CD14-positive monocyte (primary cell): Measurements from ENCODE around the gene TRIM9. TPM values are rescaled to one million over a fixed set of nuclear protein-coding genes. Genes with fewer than 3 reads are reported as not detected.

Experiments
- DNase-seq, 3 donors: peaks; one replicate each; pipeline ENCODE4 v3.0.0-alpha.2; 2011 to 2022
- H2AFZ ChIP-seq: 2 replicates; pipeline ENCODE4 v1.6.0; 2012; ENCODE audit warnings: mild to moderate bottlenecking, low read depth, low read length, inconsistent platforms; ENCODE audit not compliant: insufficient read depth, poor library complexity, severe bottlenecking
- H3K27ac ChIP-seq, 2 donors: 1 replicate in 1 of 2; 2 replicates in 1 of 2; pipeline ENCODE4 v1.5.1; 2012 to 2013; ENCODE audit warnings: low read length in 2 of 2, control low read depth in 1 of 2, inconsistent platforms in 1 of 2, low read depth in 1 of 2, mild to moderate bottlenecking in 1 of 2
- H3K27me3 ChIP-seq, 2 donors: one replicate each; pipeline versions ENCODE4 v1.6.0 to v1.6.1; 2011 to 2013; ENCODE audit warnings: low read length in 2 of 2; ENCODE audit not compliant: control insufficient read depth in 2 of 2, insufficient read depth in 2 of 2
- H3K36me3 ChIP-seq, 2 donors: replicated peaks in 1 of 2; 1 replicate in 1 of 2; 2 replicates in 1 of 2; pipeline versions ENCODE4 v1.5.1 to v1.6.1; 2012 to 2013; ENCODE audit warnings: low read length in 2 of 2, control low read depth in 1 of 2, inconsistent platforms in 1 of 2, mild to moderate bottlenecking in 1 of 2; ENCODE audit not compliant: insufficient read depth in 2 of 2, control insufficient read depth in 1 of 2
- H3K4me1 ChIP-seq, 2 donors: 1 replicate in 1 of 2; 2 replicates in 1 of 2; pipeline versions ENCODE4 v1.5.1 to v1.6.1; 2012 to 2013; ENCODE audit warnings: low read length in 2 of 2, control low read depth in 1 of 2, inconsistent platforms in 1 of 2, mild to moderate bottlenecking in 1 of 2, moderate library complexity in 1 of 2; ENCODE audit not compliant: insufficient read depth in 2 of 2, control insufficient read depth in 1 of 2
- H3K4me2 ChIP-seq: replicated peaks from 2 replicates; pipeline ENCODE3; 2012; ENCODE audit warnings: low read length, moderate library complexity, mild to moderate bottlenecking; ENCODE audit not compliant: poor library complexity, severe bottlenecking; ENCODE audit errors: extremely low read depth
- H3K4me3 ChIP-seq, 3 experiments: fragments of 200-600 bp in 1 of 3; sonication (generic) in 1 of 3; replicated peaks in 1 of 3; 1 replicate in 2 of 3; 2 replicates in 1 of 3; pipeline ENCODE4 v1.5.1; 2011 to 2013; ENCODE audit warnings: low read length in 3 of 3, mild to moderate bottlenecking in 3 of 3, control low read depth in 2 of 3, low read depth in 2 of 3, inconsistent platforms in 1 of 3, moderate library complexity in 1 of 3
- H3K79me2 ChIP-seq: 2 replicates; pipeline ENCODE4 v1.6.0; 2012; ENCODE audit warnings: mild to moderate bottlenecking, control low read depth, inconsistent platforms, low read length, moderate library complexity; ENCODE audit not compliant: insufficient read depth
- H3K9ac ChIP-seq: 2 replicates; pipeline ENCODE4 v1.6.0; 2017; ENCODE audit warnings: low read length, mild to moderate bottlenecking; ENCODE audit not compliant: insufficient read depth, poor library complexity, severe bottlenecking
- H3K9me3 ChIP-seq, 2 donors: replicated peaks in 1 of 2; 1 replicate in 1 of 2; 2 replicates in 1 of 2; pipeline versions ENCODE4 v1.5.1 to v1.6.1; 2012 to 2013; ENCODE audit warnings: low read length in 2 of 2, control low read depth in 1 of 2; ENCODE audit not compliant: control insufficient read depth in 1 of 2, insufficient read depth in 1 of 2
- H4K20me1 ChIP-seq: 2 replicates; pipeline ENCODE4 v1.6.0; 2012; ENCODE audit warnings: mild to moderate bottlenecking, low read length, control low read depth, moderate library complexity; ENCODE audit not compliant: insufficient read depth
- H3K27ac Mint-ChIP-seq, 7 donors: one replicate each; pipeline ENCODE4 v1.8.0; 2020; ENCODE audit warnings: mild to moderate bottlenecking in 7 of 7, mixed read lengths in 7 of 7, moderate library complexity in 6 of 7, inconsistent platforms in 2 of 7
- H3K27me3 Mint-ChIP-seq, 3 donors: one replicate each; pipeline ENCODE4 v1.8.0; 2021 to 2022; ENCODE audit warnings: low read depth in 3 of 3, mild to moderate bottlenecking in 3 of 3, mixed read lengths in 3 of 3, moderate library complexity in 3 of 3, inconsistent platforms in 1 of 3
- H3K36me3 Mint-ChIP-seq, 2 donors: one replicate each; pipeline ENCODE4 v1.8.0; 2020; ENCODE audit warnings: mixed read lengths in 2 of 2, inconsistent platforms in 1 of 2, mild to moderate bottlenecking in 1 of 2
- H3K4me1 Mint-ChIP-seq: one replicate; pipeline ENCODE4 v1.8.0; 2020; ENCODE audit warnings: mild to moderate bottlenecking, mixed read lengths
- H3K4me3 Mint-ChIP-seq, 2 donors: one replicate each; pipeline ENCODE4 v1.8.0; 2020; ENCODE audit warnings: mild to moderate bottlenecking in 2 of 2, mixed read lengths in 2 of 2, moderate library complexity in 1 of 2
- H3K9me3 Mint-ChIP-seq, 7 donors: one replicate each; pipeline ENCODE4 v1.8.0; 2020 to 2022; ENCODE audit warnings: mixed read lengths in 7 of 7, mild to moderate bottlenecking in 6 of 7, moderate library complexity in 6 of 7, inconsistent platforms in 2 of 7
- CTCF ChIP-seq: fragments of 200-600 bp; IDR thresholded peaks from one replicate; pipeline ENCODE4 v1.8.0; 2022; ENCODE audit warnings: antibody characterized with exemption, mild to moderate bottlenecking
- WGBS: methylation state at CpG from one replicate; pipeline ENCODE4 v1.1.5; 2013; ENCODE audit warnings: missing lambda C conversion rate; ENCODE audit not compliant: insufficient coverage; 5-methylcytosine and 5-hydroxymethylcytosine counted together
- intact Hi-C, 2 donors: fragments of 100-400 bp; cut with micrococcal nuclease; formaldehyde crosslinking; loops; one replicate each; pipeline versions ENCODE4 v1.15.0 to v1.15.1; 2023
- polyA plus RNA-seq, 3 donors: library from polyadenylated mRNA; depleted of rRNA in 1 of 3; unstranded in 2 of 3; stranded (reverse) in 1 of 3; fragments of 300-500 nt in 2 of 3; fragments of >200 nt in 1 of 3; fragmentation: Illumina TruSeq in 2 of 3; gene quantifications; 1 replicate in 2 of 3; 2 replicates in 1 of 3; pipeline ENCODE4 v1.2.3, GENCODE V29; 2012 to 2021

TRIM9 gene
- polyA plus RNA-seq, 3 donors: 0.01 TPM; not detected in 2

DNA sequence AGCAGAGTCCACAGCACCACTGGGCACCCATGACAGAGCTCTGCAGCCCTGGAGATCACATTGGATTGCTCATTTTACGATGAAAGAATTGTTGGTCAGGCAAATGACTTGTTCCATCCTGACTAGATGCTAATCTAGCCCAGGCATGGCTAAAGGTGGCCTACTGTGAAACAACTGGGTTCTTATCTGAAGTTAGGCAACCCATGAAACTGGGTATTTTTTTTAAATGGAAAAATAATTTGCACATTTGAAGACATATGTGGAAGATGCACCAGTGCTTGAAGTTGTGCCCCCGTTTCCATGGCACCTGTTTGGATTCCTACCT, 158.9 kb downstream of the TRIM9 start:
- H3K9me3 Mint-ChIP-seq: no peaks in the 10 kb centered on the region
- Histone ChIP-seq H3K9me3 (no peaks in the 10 kb centered on the region), H3K9ac (no peak overlapping the region), H4K20me1 (no peaks in the 10 kb centered on the region), H3K4me3 (peak overlapping the region in 1 of 3 experiments; percentile 58), H3K27me3 (no peaks in the 10 kb centered on the region), H3K4me1 (peaks cover 62 to 64% of the 10 kb centered on the region in 2 donors), H3K4me2 (no peak overlapping the region), H2AFZ (no peak overlapping the region), H3K27ac (peak overlapping the region; percentile 80 to 86), H3K36me3 (peaks cover 39 to 48% of the 10 kb centered on the region in 2 donors), H3K79me2 (peaks cover 73% of the 10 kb centered on the region)
- peaks cover 40 to 60% of the 10 kb centered on the region in 2 donors for H3K36me3 Mint-ChIP-seq
- TF ChIP-seq CTCF: no peak
- peak overlapping the region; percentile 90 to 98 (median 94) for H3K27ac Mint-ChIP-seq
- no peak overlapping the region for H3K4me3 Mint-ChIP-seq
- no peaks in the 10 kb centered on the region for H3K27me3 Mint-ChIP-seq
- WGBS: 100% methylated on average over 1 of the region's 2 CpGs
- intact Hi-C loops: loop anchor here in 1 of 2 donors (1.0 kb wide), 1 partner anchor 8 kb away; no protein-coding TSS in a partner anchor
- no peak for DNase-seq
- H3K4me1 Mint-ChIP-seq: peaks cover 66% of the 10 kb centered on the region

DNA sequence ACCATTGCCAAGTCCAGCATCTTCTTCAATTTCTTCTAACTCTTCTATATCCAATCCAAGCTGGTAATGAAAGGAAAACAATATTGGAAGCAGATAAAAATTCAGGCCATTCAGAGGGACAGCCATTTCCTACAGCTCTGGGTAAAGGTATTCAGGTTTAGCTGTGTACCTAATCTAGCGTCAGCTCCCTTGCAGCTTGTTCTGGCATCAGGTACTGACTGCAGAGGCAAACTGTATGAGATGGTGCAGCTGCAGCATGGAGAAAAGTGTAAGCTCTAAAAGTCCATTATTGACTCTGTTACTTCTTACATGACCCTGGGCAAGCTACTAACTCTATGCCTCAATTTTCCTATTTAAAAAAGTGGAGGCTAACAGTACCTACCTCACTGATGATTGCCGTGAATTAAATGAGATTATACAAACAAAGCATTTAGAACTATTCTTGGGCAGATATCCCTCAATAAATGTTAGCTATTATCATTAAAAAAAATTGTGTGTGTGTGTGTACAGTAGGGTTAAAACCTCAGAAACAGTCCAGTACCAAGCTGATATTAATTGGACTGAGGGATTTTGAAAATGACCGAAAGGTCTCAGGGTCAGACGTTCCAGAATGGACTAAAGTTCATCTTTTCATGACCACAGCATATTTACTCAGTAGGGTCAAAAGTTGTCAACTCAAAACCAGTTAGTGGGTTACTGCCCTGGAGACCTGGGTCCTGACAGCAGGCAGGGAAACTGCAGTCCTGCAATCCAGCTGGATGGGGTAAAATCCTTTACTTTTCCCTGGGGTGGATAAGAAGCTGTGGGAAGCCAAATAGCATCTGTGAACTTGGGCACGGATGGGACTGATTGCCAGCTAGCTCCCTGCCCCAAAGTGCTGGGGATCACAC, 159.5 kb downstream of the TRIM9 start:
- Histone ChIP-seq H3K4me1 (peaks cover 61 to 62% of the 10 kb centered on the region in 2 donors), H2AFZ (no peak overlapping the region), H3K9me3 (no peaks in the 10 kb centered on the region), H3K9ac (no peak overlapping the region), H3K27ac (peak overlapping the region; percentile 80 to 86), H3K4me2 (no peak overlapping the region), H3K27me3 (no peaks in the 10 kb centered on the region), H3K36me3 (peaks cover 42 to 54% of the 10 kb centered on the region in 2 donors), H3K79me2 (peaks cover 72% of the 10 kb centered on the region), H4K20me1 (no peaks in the 10 kb centered on the region), H3K4me3 (no peak overlapping the region)
- Mint-ChIP-seq H3K36me3 (peaks cover 42 to 62% of the 10 kb centered on the region in 2 donors), H3K27me3 (no peaks in the 10 kb centered on the region), H3K27ac (peak overlapping the region; percentile 54 to 97 (median 85)), H3K4me3 (no peak overlapping the region), H3K4me1 (peaks cover 64% of the 10 kb centered on the region), H3K9me3 (no peaks in the 10 kb centered on the region)
- intact Hi-C loops: loop anchor here in 1 of 2 donors (1.0 kb wide), 1 partner anchor 7 kb away; no protein-coding TSS in a partner anchor
- no peak for DNase-seq
- TF ChIP-seq CTCF: no peak
- WGBS: 100% methylated on average over 1 of the region's 5 CpGs
